ENCODE measurements around the gene SLC30A7. TPM values are rescaled to one million over a fixed set of nuclear protein-coding genes. Genes with fewer than 3 reads are reported as not detected.

Gene SLC30A7
- total RNA-seq, 1 experiment from 2014 or later = 31.4 TPM

DNA sequence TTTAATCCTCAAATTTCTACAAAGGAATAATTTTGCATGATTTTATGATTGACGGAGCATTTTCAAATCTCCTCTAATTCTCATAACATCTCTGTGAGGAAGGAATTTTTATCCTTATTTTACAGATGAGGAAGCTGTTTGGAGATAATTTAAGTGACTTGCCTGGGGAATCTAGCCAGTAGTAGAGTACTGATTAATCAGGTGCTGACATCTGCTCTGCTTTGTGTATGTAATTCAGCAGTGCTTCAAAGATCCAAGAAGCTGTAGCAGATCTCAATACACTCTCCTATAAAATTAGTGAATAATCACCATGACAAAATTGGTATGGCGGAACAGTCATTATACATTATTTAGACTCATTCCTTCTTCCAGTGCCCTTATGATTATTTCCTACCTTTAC lies 83.7 kb downstream of the SLC30A7 start:
- POLR2A ChIA-PET (ENCODE audit: low non-redundant PET) = no interaction called here
- Histone ChIP-seq H3K27me3 (replicated peaks; ENCODE audit: insufficient read depth, low read depth, low read length, poor library complexity) (no peaks in the 10 kb centered on the region), H3K4me3 (ENCODE audit: low read depth, low read length, poor library complexity, severe bottlenecking) (no peak overlapping the region), H3K27ac (ENCODE audit: low read depth, low read length, poor library complexity, severe bottlenecking) (no peak overlapping the region), H3K36me3 (ENCODE audit: insufficient read depth, low read length, poor library complexity, severe bottlenecking) (peaks cover 18% of the 10 kb centered on the region), H3K9me3 (ENCODE audit: low read depth, low read length, poor library complexity, severe bottlenecking) (no peaks in the 10 kb centered on the region), H3K4me1 (ENCODE audit: insufficient read depth, low read length, poor library complexity, severe bottlenecking) (peaks cover 16% of the 10 kb centered on the region)
- no TSS peak for BruUV-seq (replicated peaks)
- intact Hi-C loops (cut with micrococcal nuclease; ENCODE audit: unreplicated experiment) = no loop called here
- TF ChIP-seq, protein P1, sequence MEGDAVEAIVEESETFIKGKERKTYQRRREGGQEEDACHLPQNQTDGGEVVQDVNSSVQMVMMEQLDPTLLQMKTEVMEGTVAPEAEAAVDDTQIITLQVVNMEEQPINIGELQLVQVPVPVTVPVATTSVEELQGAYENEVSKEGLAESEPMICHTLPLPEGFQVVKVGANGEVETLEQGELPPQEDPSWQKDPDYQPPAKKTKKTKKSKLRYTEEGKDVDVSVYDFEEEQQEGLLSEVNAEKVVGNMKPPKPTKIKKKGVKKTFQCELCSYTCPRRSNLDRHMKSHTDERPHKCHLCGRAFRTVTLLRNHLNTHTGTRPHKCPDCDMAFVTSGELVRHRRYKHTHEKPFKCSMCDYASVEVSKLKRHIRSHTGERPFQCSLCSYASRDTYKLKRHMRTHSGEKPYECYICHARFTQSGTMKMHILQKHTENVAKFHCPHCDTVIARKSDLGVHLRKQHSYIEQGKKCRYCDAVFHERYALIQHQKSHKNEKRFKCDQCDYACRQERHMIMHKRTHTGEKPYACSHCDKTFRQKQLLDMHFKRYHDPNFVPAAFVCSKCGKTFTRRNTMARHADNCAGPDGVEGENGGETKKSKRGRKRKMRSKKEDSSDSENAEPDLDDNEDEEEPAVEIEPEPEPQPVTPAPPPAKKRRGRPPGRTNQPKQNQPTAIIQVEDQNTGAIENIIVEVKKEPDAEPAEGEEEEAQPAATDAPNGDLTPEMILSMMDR (conservative IDR thresholded peaks at IDR 0.05; ENCODE audit: low read depth, low read length) = no peak
- TF ChIP-seq EZH2 (IDR thresholded peaks at IDR 0.05; ENCODE audit: borderline replicate concordance, low read depth, low read length, poor library complexity, severe bottlenecking) = no peak
- no peak for DNase-seq (ENCODE audit: low spot score)
- CTCF ChIA-PET = no interaction called here

DNA sequence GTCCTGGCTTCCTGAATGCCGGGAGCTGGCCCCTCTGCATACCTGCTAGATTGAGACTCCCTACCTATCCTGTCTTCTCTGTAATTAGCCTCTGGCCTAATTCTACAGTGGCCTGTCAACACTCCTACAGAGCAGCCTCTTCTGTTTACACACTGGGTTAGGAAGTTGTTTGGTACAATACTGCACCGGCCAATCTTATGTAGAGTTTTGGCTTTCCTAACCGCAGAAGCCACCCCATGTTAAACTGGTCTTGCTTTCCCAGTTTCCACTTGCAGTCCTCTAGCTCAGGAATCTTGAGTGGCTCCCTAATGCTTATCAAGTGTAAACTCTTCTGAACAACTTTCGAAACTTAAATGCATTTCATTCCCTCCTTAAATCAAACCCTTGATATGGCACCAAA lies 86.9 kb downstream of the SLC30A7 start:
- peaks cover 10% of the 10 kb centered on the region for H3K36me3 ChIP-seq (ENCODE audit: insufficient read depth, low read length, poor library complexity, severe bottlenecking)
- TF ChIP-seq, protein P1 (conservative IDR thresholded peaks at IDR 0.05; ENCODE audit: low read depth, low read length) = no peak
- TF ChIP-seq EZH2 (IDR thresholded peaks at IDR 0.05; ENCODE audit: borderline replicate concordance, low read depth, low read length, poor library complexity, severe bottlenecking) = no peak
- no peak overlapping the region for H3K27ac ChIP-seq (ENCODE audit: low read depth, low read length, poor library complexity, severe bottlenecking)
- no TSS peak for BruUV-seq (replicated peaks)
- no peak overlapping the region for H3K4me3 ChIP-seq (ENCODE audit: low read depth, low read length, poor library complexity, severe bottlenecking)
- CTCF ChIA-PET = no interaction called here
- POLR2A ChIA-PET (ENCODE audit: low non-redundant PET) = no interaction called here
- no peaks in the 10 kb centered on the region for H3K9me3 ChIP-seq (ENCODE audit: low read depth, low read length, poor library complexity, severe bottlenecking)
- no peaks in the 10 kb centered on the region for H3K27me3 ChIP-seq (replicated peaks; ENCODE audit: insufficient read depth, low read depth, low read length, poor library complexity)
- DNase-seq (ENCODE audit: low spot score) = no peak
- intact Hi-C loops (cut with micrococcal nuclease; ENCODE audit: unreplicated experiment) = no loop called here
- H3K4me1 ChIP-seq (ENCODE audit: insufficient read depth, low read length, poor library complexity, severe bottlenecking) = peaks cover 16% of the 10 kb centered on the region

DNA sequence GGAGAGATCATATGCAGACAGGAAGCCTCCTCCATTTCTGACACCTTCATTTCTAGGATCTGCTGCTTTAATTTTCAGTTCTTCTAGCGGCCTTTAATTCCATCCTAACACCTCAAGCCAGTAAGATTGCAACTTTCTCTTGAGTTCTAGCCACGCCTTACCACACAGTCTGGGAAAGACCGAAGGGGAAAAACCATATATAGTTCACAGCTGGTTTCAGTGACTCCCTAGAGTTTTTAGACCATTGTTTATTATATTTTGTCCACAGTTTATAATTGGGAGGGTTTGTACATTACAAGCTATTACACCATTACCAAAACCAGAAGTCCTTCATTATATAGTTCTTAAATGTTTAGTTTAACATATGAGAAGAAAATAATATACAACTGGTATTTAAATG lies 92.2 kb downstream of the SLC30A7 start:
- no TSS peak for BruUV-seq (replicated peaks)
- POLR2A ChIA-PET (ENCODE audit: low non-redundant PET) = no interaction called here
- Histone ChIP-seq H3K9me3 (ENCODE audit: low read depth, low read length, poor library complexity, severe bottlenecking) (no peaks in the 10 kb centered on the region), H3K27ac (ENCODE audit: low read depth, low read length, poor library complexity, severe bottlenecking) (no peak overlapping the region), H3K4me3 (ENCODE audit: low read depth, low read length, poor library complexity, severe bottlenecking) (no peak overlapping the region), H3K27me3 (replicated peaks; ENCODE audit: insufficient read depth, low read depth, low read length, poor library complexity) (no peaks in the 10 kb centered on the region), H3K4me1 (ENCODE audit: insufficient read depth, low read length, poor library complexity, severe bottlenecking) (no peaks in the 10 kb centered on the region), H3K36me3 (ENCODE audit: insufficient read depth, low read length, poor library complexity, severe bottlenecking) (peaks cover 16% of the 10 kb centered on the region)
- CTCF ChIA-PET = no interaction called here
- TF ChIP-seq, protein P1 (conservative IDR thresholded peaks at IDR 0.05; ENCODE audit: low read depth, low read length) = no peak
- no peak for DNase-seq (ENCODE audit: low spot score)
- intact Hi-C loops (cut with micrococcal nuclease; ENCODE audit: unreplicated experiment) = no loop called here
